ENCODE results near the gene FUT9.

- TF ChIP-seq CTCF (IDR thresholded peaks at IDR 0.05) (no peak), EZH2phosphoT487 (IDR thresholded peaks at IDR 0.05) (no peak)
These were observed 37.5 kb upstream of the FUT9 start for GRCh38 chr6:95978230-95978629.

Data from neural progenitor cell (in vitro differentiated cells).